Measurements from ENCODE around the gene NTRK2. TPM values are rescaled to one million over a fixed set of nuclear protein-coding genes. Genes with fewer than 3 reads are reported as not detected.

NTRK2 gene
- polyA plus RNA-seq, 3 donors = 7.0 to 11.7 (median 11.1) TPM

- WGBS, 3 donors = 59 to 68% (median 61%) methylated on average over 4 of the region's 4 CpGs
- no peak overlapping the region for H3K27ac ChIP-seq (ENCODE audit: low read depth, low read length)
Measured at GRCh38 chr9:84856181-84856632, 186.7 kb downstream of the NTRK2 start.

- 35 to 37% (median 36%) methylated on average over 1 of the region's 1 CpG for WGBS, 3 donors
- H3K27ac ChIP-seq (ENCODE audit: low read depth, low read length) = no peak overlapping the region
Measured at GRCh38 chr9:84857211-84857610, 187.7 kb downstream of the NTRK2 start.

- WGBS, 3 donors = 59 to 67% (median 62%) methylated on average over 6 of the region's 6 CpGs
- no peak overlapping the region for H3K27ac ChIP-seq (ENCODE audit: low read depth, low read length)
Measured at GRCh38 chr9:84858364-84858763, 188.8 kb downstream of the NTRK2 start.

GRCh38 chr9:84860249-84861115, 191.0 kb downstream of the NTRK2 start:
- no peak overlapping the region for H3K27ac ChIP-seq (ENCODE audit: low read depth, low read length)
- WGBS, 3 donors = 61 to 64% (median 64%) methylated on average over 12 of the region's 12 CpGs

GRCh38 chr9:84861455-84861854, 191.9 kb downstream of the NTRK2 start:
- WGBS, 3 donors = 81 to 89% (median 87%) methylated on average over 4 of the region's 4 CpGs
- H3K27ac ChIP-seq (ENCODE audit: low read depth, low read length) = no peak overlapping the region

GRCh38 chr9:84862308-84862707, 192.8 kb downstream of the NTRK2 start:
- 84 to 91% (median 91%) methylated on average over 7 of the region's 7 CpGs for WGBS, 3 donors

GRCh38 chr9:84862810-84863287, 193.3 kb downstream of the NTRK2 start:
- no peak overlapping the region for H3K27ac ChIP-seq (ENCODE audit: low read depth, low read length)
- WGBS, 3 donors = 18 to 32% (median 20%) methylated on average over 2 of the region's 2 CpGs

More at GRCh38 chr9:84862308-84862707, 192.8 kb downstream of the NTRK2 start:
- no peak overlapping the region for H3K27ac ChIP-seq (ENCODE audit: low read depth, low read length)

GRCh38 chr9:84863372-84863771, 193.8 kb downstream of the NTRK2 start:
- 78 to 88% (median 88%) methylated on average over 4 of the region's 4 CpGs for WGBS, 3 donors
- H3K27ac ChIP-seq (ENCODE audit: low read depth, low read length) = no peak overlapping the region

- WGBS, 3 donors = 66 to 71% (median 70%) methylated on average over 5 of the region's 5 CpGs
- H3K27ac ChIP-seq (ENCODE audit: low read depth, low read length) = no peak overlapping the region
Measured at GRCh38 chr9:84866396-84867175, 197.1 kb downstream of the NTRK2 start.

- H3K27ac ChIP-seq (ENCODE audit: low read depth, low read length) = no peak overlapping the region
- 73 to 80% (median 77%) methylated on average over 3 of the region's 3 CpGs for WGBS, 3 donors
Measured at GRCh38 chr9:84867186-84867585, 197.7 kb downstream of the NTRK2 start.

GRCh38 chr9:84869091-84869490, 199.6 kb downstream of the NTRK2 start:
- H3K27ac ChIP-seq (ENCODE audit: low read depth, low read length) = no peak overlapping the region
- WGBS, 3 donors = 87 to 91% (median 89%) methylated on average over 2 of the region's 2 CpGs

- WGBS, 3 donors = 57 to 94% (median 86%) methylated on average over 4 of the region's 4 CpGs
- no peak overlapping the region for H3K27ac ChIP-seq (ENCODE audit: low read depth, low read length)
Measured at GRCh38 chr9:84871983-84872382, 202.5 kb downstream of the NTRK2 start.

GRCh38 chr9:84874022-84874421, 204.5 kb downstream of the NTRK2 start:
- no peak overlapping the region for H3K27ac ChIP-seq (ENCODE audit: low read depth, low read length)
- WGBS, 3 donors = 83 to 95% (median 94%) methylated on average over 4 of the region's 4 CpGs

GRCh38 chr9:84874596-84874995, 205.1 kb downstream of the NTRK2 start:
- H3K27ac ChIP-seq (ENCODE audit: low read depth, low read length) = no peak overlapping the region
- WGBS, 3 donors = 19 to 50% (median 22%) methylated on average over 2 of the region's 2 CpGs

- no peak overlapping the region for H3K27ac ChIP-seq (ENCODE audit: low read depth, low read length)
- WGBS, 3 donors = 69 to 82% (median 71%) methylated on average over 4 of the region's 4 CpGs
Measured at GRCh38 chr9:84875193-84875592, 205.7 kb downstream of the NTRK2 start.

- H3K27ac ChIP-seq (ENCODE audit: low read depth, low read length) = no peak overlapping the region
- WGBS, 3 donors = 84 to 92% (median 89%) methylated on average over 1 of the region's 1 CpG
Measured at GRCh38 chr9:84879631-84880030, 210.1 kb downstream of the NTRK2 start.

GRCh38 chr9:84880835-84881234, 211.3 kb downstream of the NTRK2 start:
- H3K27ac ChIP-seq (ENCODE audit: low read depth, low read length) = no peak overlapping the region
- WGBS, 3 donors = 59 to 72% (median 67%) methylated on average over 2 of the region's 2 CpGs

- no peak overlapping the region for H3K27ac ChIP-seq (ENCODE audit: low read depth, low read length)
- WGBS, 3 donors = 83 to 93% (median 92%) methylated on average over 8 of the region's 8 CpGs
Measured at GRCh38 chr9:84886866-84887265, 217.3 kb downstream of the NTRK2 start.

- WGBS, 3 donors = 62 to 77% (median 74%) methylated on average over 1 of the region's 1 CpG
- no peak overlapping the region for H3K27ac ChIP-seq (ENCODE audit: low read depth, low read length)
Measured at GRCh38 chr9:84891924-84892323, 222.4 kb downstream of the NTRK2 start.

Measured in adipose tissue (tissue), 3 donors.